Panc1 (cell line): ENCODE data around the gene TC2N. TPM values are rescaled to one million over a fixed set of nuclear protein-coding genes. Genes with fewer than 3 reads are reported as not detected.

Experiments
- ATAC-seq: fragments of 200-7000 bp; cut with Tn5 transposase; 2 replicates; pipeline ENCODE4 v1.9.1; 2020; ENCODE audit warnings: mild to moderate bottlenecking, moderate library complexity
- BruUV-seq: library from RNA; stranded (reverse); fragments of 400-500 nt; replicated peaks from 2 replicates; lab custom pipeline; 2021; lab: Mats Ljungman, UMichigan
- CTCF ChIA-PET: fragments of 300-600 bp; sonication (Branson Sonifier 250); formaldehyde crosslinking; loops from one replicate; lab custom pipeline; 2022; ENCODE audit warnings: antibody characterized with exemption; lab: Charles Lee
- POLR2A ChIA-PET: fragments of 300-600 bp; sonication (Branson Sonifier 250); formaldehyde crosslinking; loops from one replicate; lab custom pipeline; 2022; ENCODE audit warnings: antibody characterized with exemption; lab: Charles Lee
- DNase-seq: peaks from one replicate; pipeline ENCODE4 v3.0.0-alpha.2; 2010; ENCODE audit warnings: low read depth, low spot score
- H3K27ac ChIP-seq: 2 replicates; pipeline ENCODE4 v1.5.1; 2011; ENCODE audit warnings: mild to moderate bottlenecking, low read length, inconsistent platforms
- H3K27me3 ChIP-seq: fragments of 200-500 bp; sonication (Bioruptor generic); 2 replicates; pipeline ENCODE4 v1.6.0; 2014; ENCODE audit warnings: low read length, inconsistent platforms; ENCODE audit not compliant: control insufficient read depth, insufficient read depth
- H3K36me3 ChIP-seq: fragments of 200-500 bp; sonication (Bioruptor generic); 2 replicates; pipeline ENCODE4 v1.5.1; 2014; ENCODE audit warnings: inconsistent platforms, mild to moderate bottlenecking, low read length, moderate library complexity; ENCODE audit not compliant: control insufficient read depth, insufficient read depth
- H3K4me1 ChIP-seq: 2 replicates; pipeline ENCODE4 v1.5.1; 2011; ENCODE audit warnings: inconsistent platforms, mild to moderate bottlenecking, low read length, moderate library complexity; ENCODE audit not compliant: control insufficient read depth, insufficient read depth
- H3K4me3 ChIP-seq, 2 experiments: 2 replicates each; pipeline ENCODE4 v1.5.1; 2011 to 2012; ENCODE audit warnings: low read depth in 2 of 2, low read length in 2 of 2, mild to moderate bottlenecking in 2 of 2, inconsistent platforms in 1 of 2, moderate library complexity in 1 of 2
- H3K9me3 ChIP-seq: fragments of 200-500 bp; sonication (Bioruptor generic); 2 replicates; pipeline ENCODE4 v1.5.1; 2014; ENCODE audit warnings: low read depth, mild to moderate bottlenecking, inconsistent platforms, low read length, moderate library complexity; ENCODE audit not compliant: control insufficient read depth, insufficient read depth
- CTCF ChIP-seq: fragments of 450-650 bp; IDR thresholded peaks from 2 replicates; pipeline ENCODE4 v1.5.1; 2017; ENCODE audit warnings: mild to moderate bottlenecking
- POLR2AphosphoS5 ChIP-seq: IDR thresholded peaks from 2 replicates; pipeline ENCODE4 v1.6.1; 2012; ENCODE audit warnings: mild to moderate bottlenecking, low read depth, low read length, moderate library complexity
- REST ChIP-seq, 2 experiments: IDR thresholded peaks; 2 replicates each; pipeline ENCODE4 v1.6.1; 2011 to 2012; ENCODE audit warnings: low read depth in 2 of 2, control low read depth in 1 of 2, low read length in 1 of 2, mild to moderate bottlenecking in 1 of 2, moderate library complexity in 1 of 2; ENCODE audit not compliant: insufficient read depth in 1 of 2
- SIN3A ChIP-seq: IDR thresholded peaks from 2 replicates; pipeline ENCODE4 v1.6.1; 2012; ENCODE audit warnings: low read depth, mild to moderate bottlenecking, low read length, moderate library complexity, borderline replicate concordance; ENCODE audit not compliant: insufficient read depth
- TCF7L2 ChIP-seq: IDR thresholded peaks from 2 replicates; pipeline ENCODE4 v1.6.1; 2011; ENCODE audit warnings: mild to moderate bottlenecking, low read depth, low read length, inconsistent platforms
- in situ Hi-C: cut with HindIII; loops from 2 replicates; pipeline ENCODE4 v1.10.0; 2016; ENCODE audit warnings: low sequenced_read_pairs, low pct_unique_long_range_greater_than_20kb
- intact Hi-C: fragments of 100-400 bp; cut with micrococcal nuclease; formaldehyde crosslinking; loops from one replicate; pipeline ENCODE4 v1.10.0; 2022; ENCODE audit not compliant: unreplicated experiment
- total RNA-seq: library from RNA; stranded (reverse); gene quantifications from one replicate; pipeline ENCODE4 v1.2.1, GENCODE V29; 2021; ENCODE audit not compliant: unreplicated experiment

The TC2N gene
- total RNA-seq, 1 experiment from 2014 or later = 0.49 TPM

DNA sequence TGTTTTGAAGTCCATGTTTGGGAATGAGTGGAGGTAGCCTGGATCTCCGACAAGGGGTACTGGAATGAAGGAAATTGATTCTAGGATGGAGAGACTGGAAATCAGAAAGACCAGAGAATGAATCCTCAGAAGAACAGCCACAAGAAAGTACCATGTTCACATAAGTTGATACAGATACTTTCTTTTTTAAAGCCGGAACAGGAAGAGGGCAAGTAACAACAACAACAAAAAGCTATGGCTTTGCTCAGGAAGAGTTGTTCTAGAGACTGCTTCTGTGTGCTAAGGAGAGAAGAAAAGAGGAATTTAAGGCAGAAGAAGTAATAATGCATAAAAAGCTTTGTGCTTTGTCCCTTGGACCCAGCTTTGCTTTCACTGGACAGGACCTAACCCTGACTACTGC is 6.2 kb downstream of the TC2N start:
- intact Hi-C loops (no loop called here), in situ Hi-C loops (no loop called here)
- ATAC-seq (no peak), DNase-seq (no peak)
- Histone ChIP-seq H3K9me3 (no peaks in the 10 kb centered on the region), H3K27ac (no peak overlapping the region), H3K4me1 (no peaks in the 10 kb centered on the region), H3K36me3 (no peaks in the 10 kb centered on the region), H3K27me3 (0 out of 2 replicates have a peak, but pooled peaks cover 2% of the 10 kb centered on the region), H3K4me3 (no peak overlapping the region)
- BruUV-seq = no TSS peak
- TF ChIP-seq CTCF = no peak
- no peak for TF ChIP-seq REST (IDR thresholded peaks at IDR 0.05; ENCODE audit: insufficient read depth in 1 of 2, low read depth in 2 of 2, low read length in 1 of 2)
- TF ChIP-seq SIN3A = no peak
- ChIA-PET CTCF (interaction anchor here (0.6 kb wide), 1 partner anchor 600 kb away, joined by 4 read pairs; no protein-coding TSS in a partner anchor), POLR2A (no interaction called here)

DNA sequence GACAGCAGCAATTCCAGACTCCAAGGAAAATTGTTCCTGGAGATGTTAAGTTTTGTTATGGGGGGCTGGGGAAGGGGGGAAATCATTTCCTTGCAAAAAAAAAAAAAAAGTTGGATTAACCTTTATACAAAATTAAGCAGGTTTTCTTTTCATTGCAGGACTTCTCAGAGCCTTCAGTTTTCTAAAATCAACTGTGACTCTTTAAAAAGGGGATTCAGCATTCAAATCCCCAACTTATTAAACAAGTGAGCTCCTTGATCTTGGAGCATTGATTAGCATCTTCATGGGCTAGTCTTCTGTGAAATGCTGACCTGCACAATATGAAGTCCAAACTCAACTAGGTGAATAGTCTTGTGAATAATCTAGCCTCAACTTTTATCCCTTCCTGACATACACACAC is 7.1 kb downstream of the TC2N start:
- Histone ChIP-seq H3K4me1 (no peaks in the 10 kb centered on the region), H3K4me3 (no peak overlapping the region), H3K27ac (no peak overlapping the region), H3K9me3 (no peaks in the 10 kb centered on the region), H3K27me3 (0 out of 2 replicates have a peak, but pooled peaks cover 2% of the 10 kb centered on the region), H3K36me3 (no peaks in the 10 kb centered on the region)
- DNase-seq = no peak
- ATAC-seq = no peak
- ChIA-PET POLR2A (no interaction called here), CTCF (no interaction called here)
- BruUV-seq = no TSS peak
- TF ChIP-seq CTCF = no peak
- TF ChIP-seq POLR2AphosphoS5 = no peak
- no peak for TF ChIP-seq SIN3A
- no peak for TF ChIP-seq TCF7L2
- no peak for TF ChIP-seq REST (IDR thresholded peaks at IDR 0.05; ENCODE audit: insufficient read depth in 1 of 2, low read depth in 2 of 2, low read length in 1 of 2)
- intact Hi-C loops = no loop called here
- in situ Hi-C loops = no loop called here
